HepG2 (cell line): ENCODE measurements around the gene DNAJB2. TPM values are rescaled to one million over a fixed set of nuclear protein-coding genes. Genes with fewer than 3 reads are reported as not detected.

ENCODE experiments used
- ARNT ChIP-seq: fragments of 450-650 bp; IDR thresholded peaks from 2 replicates; pipeline ENCODE4 v1.6.1; 2017
- CCDC6 ChIP-seq: sonication (generic); formaldehyde crosslinking; IDR thresholded peaks from 2 replicates; pipeline ENCODE4 v1.8.1; 2022; ENCODE audit warnings: mild to moderate bottlenecking, missing genetic modification reagents, moderate library complexity
- CHD4 ChIP-seq: fragments of 200-600 bp; sonication (generic); IDR thresholded peaks from 2 replicates; pipeline ENCODE4 v1.7.0; 2017; ENCODE audit warnings: mild to moderate bottlenecking, low read length, borderline replicate concordance
- EHMT2 ChIP-seq: fragments of 200-600 bp; sonication (generic); IDR thresholded peaks from 2 replicates; pipeline ENCODE4 v1.7.0; 2017; ENCODE audit warnings: antibody characterized with exemption, low read depth, low read length, borderline replicate concordance
- ETV5 ChIP-seq: IDR thresholded peaks from 2 replicates; pipeline ENCODE4 v1.6.1; 2018; ENCODE audit warnings: missing biosample characterization, missing genetic modification reagents, inconsistent platforms, borderline replicate concordance
- FOSL1 ChIP-seq: sonication (generic); formaldehyde crosslinking; IDR thresholded peaks from 2 replicates; pipeline ENCODE4 v1.9.0; 2021; ENCODE audit warnings: missing genetic modification reagents, borderline replicate concordance
- FOSL2 ChIP-seq: sonication (generic); formaldehyde crosslinking; IDR thresholded peaks from 2 replicates; pipeline ENCODE4 v1.4.0; 2020; ENCODE audit warnings: missing genetic modification reagents
- FOXP1 ChIP-seq, 2 experiments: fragments of 450-650 bp in 1 of 2; IDR thresholded peaks; 2 replicates each; pipeline ENCODE4 v1.6.1; 2017 to 2018; ENCODE audit warnings: antibody characterized with exemption in 1 of 2
- HMG20A ChIP-seq: IDR thresholded peaks from 2 replicates; pipeline ENCODE4 v1.6.1; 2016; ENCODE audit warnings: borderline replicate concordance
- JUNB ChIP-seq: sonication (generic); formaldehyde crosslinking; IDR thresholded peaks from 2 replicates; pipeline ENCODE4 v1.8.0; 2022; ENCODE audit warnings: missing genetic modification reagents, mild to moderate bottlenecking, borderline replicate concordance
- RBM22 ChIP-seq: fragments of 200-400 bp; formaldehyde crosslinking; optimal IDR thresholded peaks from 2 replicates; pipeline ENCODE3; 2017; ENCODE audit warnings: mild to moderate bottlenecking, low read length, moderate library complexity
- ZBTB7A ChIP-seq: sonication (generic); formaldehyde crosslinking; IDR thresholded peaks from 2 replicates; pipeline ENCODE4 v1.8.0; 2022; ENCODE audit warnings: mild to moderate bottlenecking, missing genetic modification reagents
- ZFAT ChIP-seq: sonication (generic); formaldehyde crosslinking; conservative IDR thresholded peaks from 2 replicates; pipeline ENCODE4 v1.8.1; 2023; ENCODE audit warnings: missing genetic modification reagents, inconsistent platforms
- ZNF12 ChIP-seq: sonication (generic); formaldehyde crosslinking; IDR thresholded peaks from 2 replicates; pipeline ENCODE4 v1.5.0; 2020; ENCODE audit warnings: missing genetic modification reagents
- ZNF205 ChIP-seq: IDR thresholded peaks from 2 replicates; pipeline ENCODE4 v1.6.1; 2018; ENCODE audit warnings: missing biosample characterization, missing genetic modification reagents
- ZNF224 ChIP-seq: sonication (generic); formaldehyde crosslinking; IDR thresholded peaks from 2 replicates; pipeline ENCODE4 v1.5.0; 2020; ENCODE audit warnings: mild to moderate bottlenecking, missing genetic modification reagents
- ZNF282 ChIP-seq: fragments of 450-650 bp; IDR thresholded peaks from 2 replicates; pipeline ENCODE4 v1.6.1; 2018; ENCODE audit not compliant: partially characterized antibody
- ZNF460 ChIP-seq: sonication (generic); formaldehyde crosslinking; IDR thresholded peaks from 2 replicates; pipeline ENCODE4 v1.5.1; 2020; ENCODE audit warnings: missing genetic modification reagents, mild to moderate bottlenecking, borderline replicate concordance
- ZNF746 ChIP-seq: sonication (generic); formaldehyde crosslinking; IDR thresholded peaks from 2 replicates; pipeline ENCODE4 v1.8.0; 2022; ENCODE audit warnings: mild to moderate bottlenecking, missing genetic modification reagents
- ZSCAN29 ChIP-seq: sonication (generic); formaldehyde crosslinking; conservative IDR thresholded peaks from 2 replicates; pipeline ENCODE4 v1.4.0; 2020; ENCODE audit warnings: mild to moderate bottlenecking, missing genetic modification reagents
- ZZZ3 ChIP-seq: sonication (generic); formaldehyde crosslinking; IDR thresholded peaks from 2 replicates; pipeline ENCODE4 v1.4.0; 2020; ENCODE audit warnings: missing genetic modification reagents, mild to moderate bottlenecking, borderline replicate concordance
- polyA plus RNA-seq, 8 experiments: library from polyadenylated mRNA; depleted of rRNA in 3 of 8; stranded (reverse) in 7 of 8; unstranded in 1 of 8; fragments of >200 nt; fragmentation: Illumina TruSeq in 4 of 8; extraction: Trizol in 4 of 8; gene quantifications; 2 replicates each; pipeline versions ENCODE4 v1.2.1 to v1.2.3, GENCODE V29; 2011 to 2016; ENCODE audit warnings: low read depth in 4 of 8, missing spikeins in 1 of 8, mixed read lengths in 1 of 8; ENCODE audit not compliant: insufficient read depth in 1 of 8
- total RNA-seq, 5 experiments: library from RNA; depleted of rRNA; stranded (reverse); fragments of >200 nt; fragmentation: Illumina TruSeq; extraction: Trizol; gene quantifications; 2 replicates each; pipeline ENCODE4 v1.2.3, GENCODE V29; 2016; ENCODE audit warnings: low read depth in 1 of 5
- TF ChIP-seq, protein P1 (sequence below): IDR thresholded peaks from 2 replicates; pipeline ENCODE4 v1.6.1; 2016; ENCODE audit warnings: missing compliant biosample characterization, missing genetic modification reagents, borderline replicate concordance
- TF ChIP-seq, protein P2 (sequence below): sonication (generic); formaldehyde crosslinking; IDR thresholded peaks from 2 replicates; pipeline ENCODE4 v1.8.1; 2022; ENCODE audit warnings: low read depth, mild to moderate bottlenecking, missing genetic modification reagents
- TF ChIP-seq, protein P3 (sequence below): sonication (generic); formaldehyde crosslinking; conservative IDR thresholded peaks from 2 replicates; pipeline ENCODE4 v1.8.0; 2022; ENCODE audit warnings: low read depth, missing genetic modification reagents
- TF ChIP-seq, protein P4 (sequence below): sonication (generic); formaldehyde crosslinking; IDR thresholded peaks from 2 replicates; pipeline ENCODE4 v1.5.0; 2020; ENCODE audit warnings: missing genetic modification reagents

Gene DNAJB2
- total and polyA plus RNA-seq, 2 of the 13 experiments (the other 11 are each of a cell fraction or from before 2014, with no cell fraction given): 21.3 to 31.1 TPM

DNA sequence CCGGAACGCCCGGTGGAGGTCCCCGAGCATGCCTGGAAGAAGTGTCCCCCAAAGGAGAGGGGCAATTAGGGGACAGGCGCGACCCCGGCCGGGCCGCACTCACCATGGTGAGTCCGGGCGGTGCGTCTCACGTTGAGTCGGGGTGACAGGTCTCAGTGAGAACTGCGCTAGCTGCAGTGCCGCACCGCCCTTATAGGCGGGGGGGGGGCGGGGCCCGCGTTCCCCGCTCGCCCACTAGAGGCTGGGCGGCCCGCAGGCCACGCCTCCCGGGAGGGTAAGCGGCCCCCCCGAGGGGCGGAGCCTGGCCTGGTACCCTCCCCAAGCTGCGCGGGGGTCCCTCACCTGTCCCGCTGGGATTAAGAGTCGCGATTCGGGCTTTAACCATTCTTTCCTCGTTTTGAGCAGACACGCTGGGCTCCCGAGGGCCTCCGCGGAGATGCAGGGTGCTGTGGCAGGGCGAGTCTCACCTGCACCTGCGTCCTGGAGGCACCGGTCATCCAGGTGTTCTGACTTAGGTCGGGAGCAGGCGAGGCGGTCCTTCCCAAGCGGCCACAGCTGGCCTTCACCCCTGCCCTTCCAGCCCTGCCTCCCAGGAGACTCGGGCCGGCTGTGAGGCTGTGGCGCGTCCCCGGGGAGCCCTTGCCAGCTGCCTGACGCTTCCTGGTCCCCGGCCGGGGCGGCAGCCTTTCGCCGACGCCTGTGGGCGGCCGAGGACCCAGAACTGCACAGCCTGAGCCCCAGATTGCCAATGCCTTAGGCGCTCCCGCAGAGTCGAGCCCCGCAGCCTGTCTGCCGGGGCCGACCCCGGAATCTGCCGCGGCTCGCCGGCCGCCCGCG lies 25.2 kb upstream of the DNAJB2 start, which contains the start of gene TUBA4A (continued):
- TF ChIP-seq ZBTB7A (peak; percentile 62; the same call in 1 of the 2 replicates), JUNB (CRISPR knock-in tag) (no peak), HMG20A (no peak), CCDC6 (CRISPR knock-in tag) (no peak), ZNF224 (peak; percentile 87; the same call in 1 of the 2 replicates), ZNF746 (CRISPR knock-in tag) (no peak), EHMT2 (no peak), ZNF205 (CRISPR knock-in tag) (no peak), ZZZ3 (peak; percentile 77; the same call in 1 of the 2 replicates), ZSCAN29 (CRISPR knock-in tag) (0 out of 2 replicates have a peak, but pooled peaks have one; percentile 21), FOSL2 (CRISPR knock-in tag) (peak; percentile 24), ZNF282 (no peak), FOXP1 (IDR thresholded peaks at IDR 0.05) (no peak), FOXP1 (CRISPR knock-in tag; IDR thresholded peaks at IDR 0.05) (no peak), ARNT (no peak), ZNF460 (CRISPR knock-in tag) (no peak), CHD4 (no peak), ZNF12 (CRISPR knock-in tag) (no peak), ZFAT (no peak), FOSL1 (CRISPR knock-in tag) (peak; percentile 10; the same call in 1 of the 2 replicates), ETV5 (CRISPR knock-in tag) (no peak), RBM22 (no peak)
- TF ChIP-seq, protein P1, sequence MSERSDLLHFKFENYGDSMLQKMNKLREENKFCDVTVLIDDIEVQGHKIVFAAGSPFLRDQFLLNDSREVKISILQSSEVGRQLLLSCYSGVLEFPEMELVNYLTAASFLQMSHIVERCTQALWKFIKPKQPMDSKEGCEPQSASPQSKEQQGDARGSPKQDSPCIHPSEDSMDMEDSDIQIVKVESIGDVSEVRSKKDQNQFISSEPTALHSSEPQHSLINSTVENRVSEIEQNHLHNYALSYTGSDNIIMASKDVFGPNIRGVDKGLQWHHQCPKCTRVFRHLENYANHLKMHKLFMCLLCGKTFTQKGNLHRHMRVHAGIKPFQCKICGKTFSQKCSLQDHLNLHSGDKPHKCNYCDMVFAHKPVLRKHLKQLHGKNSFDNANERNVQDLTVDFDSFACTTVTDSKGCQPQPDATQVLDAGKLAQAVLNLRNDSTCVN (CRISPR knock-in tag): peak; percentile 32; the same call in 1 of the 2 replicates
- TF ChIP-seq, protein P2, sequence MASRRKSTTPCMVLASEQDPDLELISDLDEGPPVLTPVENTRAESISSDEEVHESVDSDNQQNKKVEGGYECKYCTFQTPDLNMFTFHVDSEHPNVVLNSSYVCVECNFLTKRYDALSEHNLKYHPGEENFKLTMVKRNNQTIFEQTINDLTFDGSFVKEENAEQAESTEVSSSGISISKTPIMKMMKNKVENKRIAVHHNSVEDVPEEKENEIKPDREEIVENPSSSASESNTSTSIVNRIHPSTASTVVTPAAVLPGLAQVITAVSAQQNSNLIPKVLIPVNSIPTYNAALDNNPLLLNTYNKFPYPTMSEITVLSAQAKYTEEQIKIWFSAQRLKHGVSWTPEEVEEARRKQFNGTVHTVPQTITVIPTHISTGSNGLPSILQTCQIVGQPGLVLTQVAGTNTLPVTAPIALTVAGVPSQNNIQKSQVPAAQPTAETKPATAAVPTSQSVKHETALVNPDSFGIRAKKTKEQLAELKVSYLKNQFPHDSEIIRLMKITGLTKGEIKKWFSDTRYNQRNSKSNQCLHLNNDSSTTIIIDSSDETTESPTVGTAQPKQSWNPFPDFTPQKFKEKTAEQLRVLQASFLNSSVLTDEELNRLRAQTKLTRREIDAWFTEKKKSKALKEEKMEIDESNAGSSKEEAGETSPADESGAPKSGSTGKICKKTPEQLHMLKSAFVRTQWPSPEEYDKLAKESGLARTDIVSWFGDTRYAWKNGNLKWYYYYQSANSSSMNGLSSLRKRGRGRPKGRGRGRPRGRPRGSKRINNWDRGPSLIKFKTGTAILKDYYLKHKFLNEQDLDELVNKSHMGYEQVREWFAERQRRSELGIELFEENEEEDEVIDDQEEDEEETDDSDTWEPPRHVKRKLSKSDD (CRISPR knock-in tag): no peak
- TF ChIP-seq, protein P3, sequence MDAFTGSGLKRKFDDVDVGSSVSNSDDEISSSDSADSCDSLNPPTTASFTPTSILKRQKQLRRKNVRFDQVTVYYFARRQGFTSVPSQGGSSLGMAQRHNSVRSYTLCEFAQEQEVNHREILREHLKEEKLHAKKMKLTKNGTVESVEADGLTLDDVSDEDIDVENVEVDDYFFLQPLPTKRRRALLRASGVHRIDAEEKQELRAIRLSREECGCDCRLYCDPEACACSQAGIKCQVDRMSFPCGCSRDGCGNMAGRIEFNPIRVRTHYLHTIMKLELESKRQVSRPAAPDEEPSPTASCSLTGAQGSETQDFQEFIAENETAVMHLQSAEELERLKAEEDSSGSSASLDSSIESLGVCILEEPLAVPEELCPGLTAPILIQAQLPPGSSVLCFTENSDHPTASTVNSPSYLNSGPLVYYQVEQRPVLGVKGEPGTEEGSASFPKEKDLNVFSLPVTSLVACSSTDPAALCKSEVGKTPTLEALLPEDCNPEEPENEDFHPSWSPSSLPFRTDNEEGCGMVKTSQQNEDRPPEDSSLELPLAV (CRISPR knock-in tag): no peak
- TF ChIP-seq, protein P4, sequence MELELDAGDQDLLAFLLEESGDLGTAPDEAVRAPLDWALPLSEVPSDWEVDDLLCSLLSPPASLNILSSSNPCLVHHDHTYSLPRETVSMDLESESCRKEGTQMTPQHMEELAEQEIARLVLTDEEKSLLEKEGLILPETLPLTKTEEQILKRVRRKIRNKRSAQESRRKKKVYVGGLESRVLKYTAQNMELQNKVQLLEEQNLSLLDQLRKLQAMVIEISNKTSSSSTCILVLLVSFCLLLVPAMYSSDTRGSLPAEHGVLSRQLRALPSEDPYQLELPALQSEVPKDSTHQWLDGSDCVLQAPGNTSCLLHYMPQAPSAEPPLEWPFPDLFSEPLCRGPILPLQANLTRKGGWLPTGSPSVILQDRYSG (CRISPR knock-in tag): no peak
